ENCODE data around the gene NDUFB1. TPM values are rescaled to one million over a fixed set of nuclear protein-coding genes. Genes with fewer than 3 reads are reported as not detected.

NDUFB1 gene
- total and polyA plus RNA-seq, 2 of the 13 experiments (the other 11 are each of a cell fraction or from before 2014, with no cell fraction given): 181 to 281 TPM

- TF ChIP-seq, protein P1, sequence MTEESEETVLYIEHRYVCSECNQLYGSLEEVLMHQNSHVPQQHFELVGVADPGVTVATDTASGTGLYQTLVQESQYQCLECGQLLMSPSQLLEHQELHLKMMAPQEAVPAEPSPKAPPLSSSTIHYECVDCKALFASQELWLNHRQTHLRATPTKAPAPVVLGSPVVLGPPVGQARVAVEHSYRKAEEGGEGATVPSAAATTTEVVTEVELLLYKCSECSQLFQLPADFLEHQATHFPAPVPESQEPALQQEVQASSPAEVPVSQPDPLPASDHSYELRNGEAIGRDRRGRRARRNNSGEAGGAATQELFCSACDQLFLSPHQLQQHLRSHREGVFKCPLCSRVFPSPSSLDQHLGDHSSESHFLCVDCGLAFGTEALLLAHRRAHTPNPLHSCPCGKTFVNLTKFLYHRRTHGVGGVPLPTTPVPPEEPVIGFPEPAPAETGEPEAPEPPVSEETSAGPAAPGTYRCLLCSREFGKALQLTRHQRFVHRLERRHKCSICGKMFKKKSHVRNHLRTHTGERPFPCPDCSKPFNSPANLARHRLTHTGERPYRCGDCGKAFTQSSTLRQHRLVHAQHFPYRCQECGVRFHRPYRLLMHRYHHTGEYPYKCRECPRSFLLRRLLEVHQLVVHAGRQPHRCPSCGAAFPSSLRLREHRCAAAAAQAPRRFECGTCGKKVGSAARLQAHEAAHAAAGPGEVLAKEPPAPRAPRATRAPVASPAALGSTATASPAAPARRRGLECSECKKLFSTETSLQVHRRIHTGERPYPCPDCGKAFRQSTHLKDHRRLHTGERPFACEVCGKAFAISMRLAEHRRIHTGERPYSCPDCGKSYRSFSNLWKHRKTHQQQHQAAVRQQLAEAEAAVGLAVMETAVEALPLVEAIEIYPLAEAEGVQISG (CRISPR knock-in tag; IDR thresholded peaks at IDR 0.05): no peak
- TF ChIP-seq, protein P2, sequence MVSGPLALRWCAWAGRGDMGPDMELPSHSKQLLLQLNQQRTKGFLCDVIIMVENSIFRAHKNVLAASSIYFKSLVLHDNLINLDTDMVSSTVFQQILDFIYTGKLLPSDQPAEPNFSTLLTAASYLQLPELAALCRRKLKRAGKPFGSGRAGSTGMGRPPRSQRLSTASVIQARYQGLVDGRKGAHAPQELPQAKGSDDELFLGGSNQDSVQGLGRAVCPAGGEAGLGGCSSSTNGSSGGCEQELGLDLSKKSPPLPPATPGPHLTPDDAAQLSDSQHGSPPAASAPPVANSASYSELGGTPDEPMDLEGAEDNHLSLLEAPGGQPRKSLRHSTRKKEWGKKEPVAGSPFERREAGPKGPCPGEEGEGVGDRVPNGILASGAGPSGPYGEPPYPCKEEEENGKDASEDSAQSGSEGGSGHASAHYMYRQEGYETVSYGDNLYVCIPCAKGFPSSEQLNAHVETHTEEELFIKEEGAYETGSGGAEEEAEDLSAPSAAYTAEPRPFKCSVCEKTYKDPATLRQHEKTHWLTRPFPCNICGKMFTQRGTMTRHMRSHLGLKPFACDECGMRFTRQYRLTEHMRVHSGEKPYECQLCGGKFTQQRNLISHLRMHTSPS (CRISPR knock-in tag; IDR thresholded peaks at IDR 0.05; ENCODE audit: low read depth): no peak
- TF ChIP-seq CCDC6 (CRISPR knock-in tag; IDR thresholded peaks at IDR 0.05): no peak
- TF ChIP-seq NR2F6 (IDR thresholded peaks at IDR 0.05): peak; percentile 67
- 0 out of 2 replicates have a peak, but pooled peaks have one; percentile 58 for TF ChIP-seq NR2F6 (CRISPR knock-in tag; IDR thresholded peaks at IDR 0.05)
- TF ChIP-seq, protein P3, sequence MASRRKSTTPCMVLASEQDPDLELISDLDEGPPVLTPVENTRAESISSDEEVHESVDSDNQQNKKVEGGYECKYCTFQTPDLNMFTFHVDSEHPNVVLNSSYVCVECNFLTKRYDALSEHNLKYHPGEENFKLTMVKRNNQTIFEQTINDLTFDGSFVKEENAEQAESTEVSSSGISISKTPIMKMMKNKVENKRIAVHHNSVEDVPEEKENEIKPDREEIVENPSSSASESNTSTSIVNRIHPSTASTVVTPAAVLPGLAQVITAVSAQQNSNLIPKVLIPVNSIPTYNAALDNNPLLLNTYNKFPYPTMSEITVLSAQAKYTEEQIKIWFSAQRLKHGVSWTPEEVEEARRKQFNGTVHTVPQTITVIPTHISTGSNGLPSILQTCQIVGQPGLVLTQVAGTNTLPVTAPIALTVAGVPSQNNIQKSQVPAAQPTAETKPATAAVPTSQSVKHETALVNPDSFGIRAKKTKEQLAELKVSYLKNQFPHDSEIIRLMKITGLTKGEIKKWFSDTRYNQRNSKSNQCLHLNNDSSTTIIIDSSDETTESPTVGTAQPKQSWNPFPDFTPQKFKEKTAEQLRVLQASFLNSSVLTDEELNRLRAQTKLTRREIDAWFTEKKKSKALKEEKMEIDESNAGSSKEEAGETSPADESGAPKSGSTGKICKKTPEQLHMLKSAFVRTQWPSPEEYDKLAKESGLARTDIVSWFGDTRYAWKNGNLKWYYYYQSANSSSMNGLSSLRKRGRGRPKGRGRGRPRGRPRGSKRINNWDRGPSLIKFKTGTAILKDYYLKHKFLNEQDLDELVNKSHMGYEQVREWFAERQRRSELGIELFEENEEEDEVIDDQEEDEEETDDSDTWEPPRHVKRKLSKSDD (CRISPR knock-in tag; IDR thresholded peaks at IDR 0.05; ENCODE audit: low read depth): no peak
- TF ChIP-seq HDAC6 (IDR thresholded peaks at IDR 0.05; ENCODE audit: low read depth, low read length): no peak
- 0 out of 2 replicates have a peak, but pooled peaks have one; percentile 29 for TF ChIP-seq ARID5B (CRISPR knock-in tag; IDR thresholded peaks at IDR 0.05)
- no peak for TF ChIP-seq NONO (IDR thresholded peaks at IDR 0.05)
- no peak for TF ChIP-seq NONO (CRISPR knock-in tag; conservative IDR thresholded peaks at IDR 0.05)
- peak; percentile 91 for TF ChIP-seq ZNF362 (CRISPR knock-in tag; IDR thresholded peaks at IDR 0.05; ENCODE audit: borderline replicate concordance)
- no peak for TF ChIP-seq BRD4 (CRISPR knock-in tag; IDR thresholded peaks at IDR 0.05)
- no peak for TF ChIP-seq ZFP36 (IDR thresholded peaks at IDR 0.05; ENCODE audit: borderline replicate concordance, low read depth, low read length, partially characterized antibody)
- TF ChIP-seq SOX5 (CRISPR knock-in tag; IDR thresholded peaks at IDR 0.05; ENCODE audit: borderline replicate concordance): no peak
- no peak for TF ChIP-seq SOX13 (IDR thresholded peaks at IDR 0.05)
- TF ChIP-seq SOX13 (CRISPR knock-in tag; conservative IDR thresholded peaks at IDR 0.05 in 1 of 2, IDR thresholded peaks at IDR 0.05 in 1 of 2): peak in 1 of 2 experiments; percentile 45; a peak in 1 of 4 replicates
- no peak for TF ChIP-seq ZNF547 (CRISPR knock-in tag; IDR thresholded peaks at IDR 0.05)
- no peak for TF ChIP-seq ELF3 (CRISPR knock-in tag; IDR thresholded peaks at IDR 0.05)
Observed at GRCh38 chr14:92153581-92153980, 32.1 kb upstream of the NDUFB1 start (continued).

All from HepG2 (cell line).